Measurements from ENCODE around the gene GRK2.
A peak's percentile ranks its signal among the peaks of the same experiment; 100 is the strongest.

The GRK2 gene

GRCh38 chr11:67281552-67282150 lies 15.4 kb downstream of the GRK2 start:
- peaks cover 10 to 31% of the 10 kb centered on the region in 2 donors for H3K4me1 ChIP-seq (ENCODE audit: control insufficient read depth in 1 of 2, insufficient read depth in 2 of 2, low read length in 2 of 2)
- peaks cover 44 to 74% of the 10 kb centered on the region in 2 donors for H3K36me3 ChIP-seq (ENCODE audit: control insufficient read depth in 1 of 2, insufficient read depth in 2 of 2, low read length in 2 of 2)
- no peak overlapping the region for H3K27ac ChIP-seq (ENCODE audit: low read length)
- H3K4me3 ChIP-seq (ENCODE audit: low read depth in 1 of 2, low read length in 2 of 2), result no peak overlapping the region
- H3K9me3 ChIP-seq (ENCODE audit: control insufficient read depth in 1 of 2, low read length in 2 of 2), result no peaks in the 10 kb centered on the region
- H3K27me3 ChIP-seq (ENCODE audit: low read depth, low read length), result no peaks in the 10 kb centered on the region

- H3K9me3 ChIP-seq (ENCODE audit: control insufficient read depth in 1 of 2, low read length in 2 of 2), result no peaks in the 10 kb centered on the region
- peaks cover 44 to 74% of the 10 kb centered on the region in 2 donors for H3K36me3 ChIP-seq (ENCODE audit: control insufficient read depth in 1 of 2, insufficient read depth in 2 of 2, low read length in 2 of 2)
- H3K27ac ChIP-seq (ENCODE audit: low read length), result no peak overlapping the region
- H3K4me1 ChIP-seq (ENCODE audit: control insufficient read depth in 1 of 2, insufficient read depth in 2 of 2, low read length in 2 of 2), result peaks cover 9 to 31% of the 10 kb centered on the region in 2 donors
- H3K4me3 ChIP-seq (ENCODE audit: low read depth in 1 of 2, low read length in 2 of 2), result no peak overlapping the region
- no peaks in the 10 kb centered on the region for H3K27me3 ChIP-seq (ENCODE audit: low read depth, low read length)
These were observed 16.0 kb downstream of the GRK2 start for GRCh38 chr11:67282155-67282875.

GRCh38 chr11:67282876-67283371 lies 16.7 kb downstream of the GRK2 start:
- H3K9me3 ChIP-seq (ENCODE audit: control insufficient read depth in 1 of 2, low read length in 2 of 2), result no peaks in the 10 kb centered on the region
- no peaks in the 10 kb centered on the region for H3K27me3 ChIP-seq (ENCODE audit: low read depth, low read length)
- H3K27ac ChIP-seq (ENCODE audit: low read length), result no peak overlapping the region
- H3K36me3 ChIP-seq (ENCODE audit: control insufficient read depth in 1 of 2, insufficient read depth in 2 of 2, low read length in 2 of 2), result peaks cover 44 to 74% of the 10 kb centered on the region in 2 donors
- peaks cover 12 to 31% of the 10 kb centered on the region in 2 donors for H3K4me1 ChIP-seq (ENCODE audit: control insufficient read depth in 1 of 2, insufficient read depth in 2 of 2, low read length in 2 of 2)
- H3K4me3 ChIP-seq (ENCODE audit: low read depth in 1 of 2, low read length in 2 of 2), result no peak overlapping the region

GRCh38 chr11:67283481-67283963 lies 17.2 kb downstream of the GRK2 start:
- Histone ChIP-seq H3K4me3 (ENCODE audit: low read depth in 1 of 2, low read length in 2 of 2) (peak overlapping the region in 1 of 2 donors; percentile 14), H3K27ac (ENCODE audit: low read length) (peak overlapping the region; percentile 45), H3K9me3 (ENCODE audit: control insufficient read depth in 1 of 2, low read length in 2 of 2) (no peaks in the 10 kb centered on the region), H3K27me3 (ENCODE audit: low read depth, low read length) (no peaks in the 10 kb centered on the region), H3K36me3 (ENCODE audit: control insufficient read depth in 1 of 2, insufficient read depth in 2 of 2, low read length in 2 of 2) (peaks cover 44 to 75% of the 10 kb centered on the region in 2 donors), H3K4me1 (ENCODE audit: control insufficient read depth in 1 of 2, insufficient read depth in 2 of 2, low read length in 2 of 2) (peaks cover 11 to 28% of the 10 kb centered on the region in 2 donors)

- Histone ChIP-seq H3K27ac (ENCODE audit: low read length) (no peak overlapping the region), H3K27me3 (ENCODE audit: low read depth, low read length) (no peaks in the 10 kb centered on the region), H3K4me1 (ENCODE audit: control insufficient read depth in 1 of 2, insufficient read depth in 2 of 2, low read length in 2 of 2) (peaks cover 11 to 31% of the 10 kb centered on the region in 2 donors), H3K4me3 (ENCODE audit: low read depth in 1 of 2, low read length in 2 of 2) (peak overlapping the region in 1 of 2 donors; percentile 29), H3K9me3 (ENCODE audit: control insufficient read depth in 1 of 2, low read length in 2 of 2) (no peaks in the 10 kb centered on the region), H3K36me3 (ENCODE audit: control insufficient read depth in 1 of 2, insufficient read depth in 2 of 2, low read length in 2 of 2) (peaks cover 35 to 66% of the 10 kb centered on the region in 2 donors)
These were observed 18.7 kb downstream of the GRK2 start for GRCh38 chr11:67284811-67285540.

GRCh38 chr11:67285541-67286498 lies 19.5 kb downstream of the GRK2 start:
- Histone ChIP-seq H3K4me3 (ENCODE audit: low read depth in 1 of 2, low read length in 2 of 2) (peak overlapping the region in 1 of 2 donors; percentile 29), H3K27ac (ENCODE audit: low read length) (peak overlapping the region; percentile 99), H3K4me1 (ENCODE audit: control insufficient read depth in 1 of 2, insufficient read depth in 2 of 2, low read length in 2 of 2) (peaks cover 16 to 40% of the 10 kb centered on the region in 2 donors)

GRCh38 chr11:67286621-67287333 lies 20.5 kb downstream of the GRK2 start:
- Histone ChIP-seq H3K36me3 (ENCODE audit: control insufficient read depth in 1 of 2, insufficient read depth in 2 of 2, low read length in 2 of 2) (peaks cover 23 to 54% of the 10 kb centered on the region in 2 donors), H3K27ac (ENCODE audit: low read length) (peak overlapping the region; percentile 99), H3K4me1 (ENCODE audit: control insufficient read depth in 1 of 2, insufficient read depth in 2 of 2, low read length in 2 of 2) (peaks cover 16 to 48% of the 10 kb centered on the region in 2 donors), H3K4me3 (ENCODE audit: low read depth in 1 of 2, low read length in 2 of 2) (peak overlapping the region in 1 of 2 donors; percentile 31), H3K9me3 (ENCODE audit: control insufficient read depth in 1 of 2, low read length in 2 of 2) (no peaks in the 10 kb centered on the region), H3K27me3 (ENCODE audit: low read depth, low read length) (no peaks in the 10 kb centered on the region)

More at GRCh38 chr11:67285541-67286498, 19.5 kb downstream of the GRK2 start:
- Histone ChIP-seq H3K9me3 (ENCODE audit: control insufficient read depth in 1 of 2, low read length in 2 of 2) (no peaks in the 10 kb centered on the region), H3K36me3 (ENCODE audit: control insufficient read depth in 1 of 2, insufficient read depth in 2 of 2, low read length in 2 of 2) (peaks cover 27 to 58% of the 10 kb centered on the region in 2 donors), H3K27me3 (ENCODE audit: low read depth, low read length) (no peaks in the 10 kb centered on the region)

GRCh38 chr11:67287355-67288197 lies 21.3 kb downstream of the GRK2 start:
- H3K4me3 ChIP-seq (ENCODE audit: low read depth in 1 of 2, low read length in 2 of 2), result peak overlapping the region; percentile 64 to 93
- peak overlapping the region; percentile 99 for H3K27ac ChIP-seq (ENCODE audit: low read length)
- no peaks in the 10 kb centered on the region for H3K9me3 ChIP-seq (ENCODE audit: control insufficient read depth in 1 of 2, low read length in 2 of 2)
- no peaks in the 10 kb centered on the region for H3K27me3 ChIP-seq (ENCODE audit: low read depth, low read length)
- H3K4me1 ChIP-seq (ENCODE audit: control insufficient read depth in 1 of 2, insufficient read depth in 2 of 2, low read length in 2 of 2), result peaks cover 16 to 51% of the 10 kb centered on the region in 2 donors
- H3K36me3 ChIP-seq (ENCODE audit: control insufficient read depth in 1 of 2, insufficient read depth in 2 of 2, low read length in 2 of 2), result peaks cover 21 to 53% of the 10 kb centered on the region in 2 donors

GRCh38 chr11:67288198-67288451 lies 21.9 kb downstream of the GRK2 start:
- no peaks in the 10 kb centered on the region for H3K9me3 ChIP-seq (ENCODE audit: control insufficient read depth in 1 of 2, low read length in 2 of 2)
- no peaks in the 10 kb centered on the region for H3K27me3 ChIP-seq (ENCODE audit: low read depth, low read length)
- peaks cover 20 to 51% of the 10 kb centered on the region in 2 donors for H3K36me3 ChIP-seq (ENCODE audit: control insufficient read depth in 1 of 2, insufficient read depth in 2 of 2, low read length in 2 of 2)
- H3K4me1 ChIP-seq (ENCODE audit: control insufficient read depth in 1 of 2, insufficient read depth in 2 of 2, low read length in 2 of 2), result peaks cover 16 to 50% of the 10 kb centered on the region in 2 donors
- peak overlapping the region; percentile 99 for H3K27ac ChIP-seq (ENCODE audit: low read length)
- peak overlapping the region; percentile 64 to 93 for H3K4me3 ChIP-seq (ENCODE audit: low read depth in 1 of 2, low read length in 2 of 2)

Data from muscle layer of duodenum (tissue), 2 donors.